HepG2 (cell line): ENCODE results near the gene BRIP1. TPM values are rescaled to one million over a fixed set of nuclear protein-coding genes. Genes with fewer than 3 reads are reported as not detected.
A peak's percentile ranks its signal among the peaks of the same experiment; 100 is the strongest.

Source experiments
- ATF7 ChIP-seq, 2 experiments: fragments of 450-650 bp in 1 of 2; sonication (generic) in 1 of 2; formaldehyde crosslinking in 1 of 2; IDR thresholded peaks; 2 replicates each; pipeline versions ENCODE4 v1.4.0 to v1.6.1; 2016 to 2020; ENCODE audit warnings: antibody characterized with exemption in 1 of 2, mild to moderate bottlenecking in 1 of 2, missing genetic modification reagents in 1 of 2
- BRF2 ChIP-seq: sonication (generic); formaldehyde crosslinking; IDR thresholded peaks from 2 replicates; pipeline ENCODE4 v1.8.1; 2022; ENCODE audit warnings: mild to moderate bottlenecking, missing genetic modification reagents
- CREB3 ChIP-seq: sonication (generic); formaldehyde crosslinking; IDR thresholded peaks from 2 replicates; pipeline ENCODE4 v1.5.0; 2020; ENCODE audit warnings: missing genetic modification reagents
- HOXD1 ChIP-seq: sonication (generic); formaldehyde crosslinking; IDR thresholded peaks from 2 replicates; pipeline ENCODE4 v1.5.0; 2020; ENCODE audit warnings: missing genetic modification reagents
- MED13 ChIP-seq: sonication (generic); formaldehyde crosslinking; IDR thresholded peaks from 2 replicates; pipeline ENCODE4 v1.5.0; 2020; ENCODE audit warnings: missing genetic modification reagents
- MTF2 ChIP-seq: sonication (generic); formaldehyde crosslinking; IDR thresholded peaks from 2 replicates; pipeline ENCODE4 v1.5.0; 2020; ENCODE audit warnings: missing genetic modification reagents, borderline replicate concordance
- SALL1 ChIP-seq: sonication (generic); formaldehyde crosslinking; IDR thresholded peaks from 2 replicates; pipeline ENCODE4 v1.8.0; 2022; ENCODE audit warnings: mild to moderate bottlenecking, missing genetic modification reagents
- SIN3B ChIP-seq: fragments of 150-350 bp; IDR thresholded peaks from 2 replicates; pipeline ENCODE4 v1.6.1; 2014; ENCODE audit warnings: low read length
- SKIL ChIP-seq: sonication (generic); formaldehyde crosslinking; IDR thresholded peaks from 2 replicates; pipeline ENCODE4 v1.8.0; 2022; ENCODE audit warnings: missing genetic modification reagents, mild to moderate bottlenecking, moderate library complexity, borderline replicate concordance
- SRF ChIP-seq: IDR thresholded peaks from 2 replicates; pipeline ENCODE4 v1.6.1; 2011; ENCODE audit warnings: mild to moderate bottlenecking, low read depth, low read length, moderate library complexity
- TBL1XR1 ChIP-seq: fragments of 150-350 bp; IDR thresholded peaks from 2 replicates; pipeline ENCODE4 v1.6.1; 2014; ENCODE audit warnings: borderline replicate concordance, low read length; ENCODE audit not compliant: partially characterized antibody
- THYN1 ChIP-seq: sonication (generic); formaldehyde crosslinking; IDR thresholded peaks from 2 replicates; pipeline ENCODE4 v1.8.1; 2023; ENCODE audit warnings: low read depth, mild to moderate bottlenecking, moderate library complexity, missing genetic modification reagents, borderline replicate concordance
- YEATS4 ChIP-seq: sonication (generic); formaldehyde crosslinking; IDR thresholded peaks from 2 replicates; pipeline ENCODE4 v1.4.0; 2020; ENCODE audit warnings: missing genetic modification reagents, borderline replicate concordance
- ZBTB7A ChIP-seq: sonication (generic); formaldehyde crosslinking; IDR thresholded peaks from 2 replicates; pipeline ENCODE4 v1.8.0; 2022; ENCODE audit warnings: mild to moderate bottlenecking, missing genetic modification reagents
- ZFX ChIP-seq: sonication (generic); formaldehyde crosslinking; IDR thresholded peaks from 2 replicates; pipeline ENCODE4 v1.4.0; 2020; ENCODE audit warnings: mild to moderate bottlenecking, low read depth, missing genetic modification reagents, moderate library complexity
- ZNF329 ChIP-seq: sonication (generic); formaldehyde crosslinking; IDR thresholded peaks from 2 replicates; pipeline ENCODE4 v1.9.0; 2021; ENCODE audit warnings: low read depth, mild to moderate bottlenecking, missing genetic modification reagents
- ZNF432 ChIP-seq: sonication (generic); formaldehyde crosslinking; IDR thresholded peaks from 2 replicates; pipeline ENCODE4 v1.5.0; 2020; ENCODE audit warnings: missing genetic modification reagents, mild to moderate bottlenecking, borderline replicate concordance
- ZNF556 ChIP-seq: sonication (generic); formaldehyde crosslinking; IDR thresholded peaks from 2 replicates; pipeline ENCODE4 v1.4.0; 2020; ENCODE audit warnings: mild to moderate bottlenecking, missing genetic modification reagents, borderline replicate concordance
- ZNF569 ChIP-seq: sonication (generic); formaldehyde crosslinking; IDR thresholded peaks from 2 replicates; pipeline ENCODE4 v1.5.0; 2020; ENCODE audit warnings: mild to moderate bottlenecking, missing genetic modification reagents, moderate library complexity, borderline replicate concordance
- ZSCAN30 ChIP-seq: sonication (generic); formaldehyde crosslinking; IDR thresholded peaks from 2 replicates; pipeline ENCODE4 v1.5.0; 2020; ENCODE audit warnings: mild to moderate bottlenecking, missing genetic modification reagents
- polyA plus RNA-seq, 8 experiments: library from polyadenylated mRNA; depleted of rRNA in 3 of 8; stranded (reverse) in 7 of 8; unstranded in 1 of 8; fragments of >200 nt; fragmentation: Illumina TruSeq in 4 of 8; extraction: Trizol in 4 of 8; gene quantifications; 2 replicates each; pipeline versions ENCODE4 v1.2.1 to v1.2.3, GENCODE V29; 2011 to 2016; ENCODE audit warnings: low read depth in 4 of 8, missing spikeins in 1 of 8, mixed read lengths in 1 of 8; ENCODE audit not compliant: insufficient read depth in 1 of 8
- total RNA-seq, 5 experiments: library from RNA; depleted of rRNA; stranded (reverse); fragments of >200 nt; fragmentation: Illumina TruSeq; extraction: Trizol; gene quantifications; 2 replicates each; pipeline ENCODE4 v1.2.3, GENCODE V29; 2016; ENCODE audit warnings: low read depth in 1 of 5
- TF ChIP-seq, protein P1 (sequence below): sonication (generic); formaldehyde crosslinking; IDR thresholded peaks from 2 replicates; pipeline ENCODE4 v1.4.0; 2020; ENCODE audit warnings: missing genetic modification reagents
- TF ChIP-seq, protein P2 (sequence below): sonication (generic); formaldehyde crosslinking; conservative IDR thresholded peaks from 2 replicates; pipeline ENCODE4 v1.8.1; 2023; ENCODE audit warnings: missing genetic modification reagents

Gene BRIP1
- total and polyA plus RNA-seq, 2 of the 13 experiments (the other 11 are each of a cell fraction or from before 2014, with no cell fraction given): 3.8 to 27.7 TPM

DNA sequence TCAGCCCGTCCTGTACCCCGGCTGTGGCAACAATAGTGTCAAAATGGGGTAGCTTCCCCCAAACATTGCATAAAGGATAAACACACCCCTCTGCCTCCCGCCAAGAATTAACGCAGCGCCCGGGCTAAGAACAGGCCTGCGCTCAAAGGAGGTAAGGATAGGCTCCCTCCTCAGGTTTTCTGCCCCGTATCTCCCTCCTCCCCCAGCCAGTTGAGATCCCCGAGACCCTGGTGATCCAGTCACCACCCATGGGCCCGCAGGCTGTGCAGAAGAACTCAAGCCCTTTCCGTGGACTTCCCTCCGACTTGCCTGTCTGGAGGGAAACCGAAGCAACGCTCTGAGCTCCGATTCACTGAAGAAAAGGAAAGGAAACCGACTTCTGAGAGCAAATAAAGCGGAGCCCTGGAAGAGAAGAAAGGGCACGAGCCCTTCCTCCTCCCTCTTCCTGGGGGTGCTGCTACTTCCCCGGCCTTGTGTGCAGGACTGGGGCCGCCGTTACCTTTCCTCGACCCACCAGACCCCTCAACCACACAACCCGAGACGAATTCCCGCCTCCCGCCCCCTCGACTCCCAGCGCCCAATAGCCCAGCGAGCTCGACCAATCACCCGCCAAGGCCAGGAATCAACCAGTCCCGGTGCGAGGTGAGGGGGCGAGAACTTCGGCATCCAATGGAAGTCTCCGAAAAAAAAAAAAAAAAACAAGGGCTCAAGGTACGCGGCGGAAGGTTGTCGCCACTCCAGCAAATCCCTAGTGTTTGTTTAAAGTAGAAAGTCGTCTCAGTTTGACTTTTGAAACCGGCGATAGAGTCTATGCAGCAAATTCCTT, at the start of gene BRIP1 (continued):
- TF ChIP-seq ZSCAN30 (CRISPR knock-in tag): no peak; the same call in 1 of the 2 replicates
- peak; percentile 89; the same call in 1 of the 2 replicates for TF ChIP-seq BRF2
- TF ChIP-seq SKIL: peak; percentile 49; the same call in 1 of the 2 replicates
- TF ChIP-seq YEATS4: no peak; the same call in 1 of the 2 replicates
- no peak for TF ChIP-seq ZNF329 (CRISPR knock-in tag)
- no peak; the same call in 1 of the 2 replicates for TF ChIP-seq CREB3
- TF ChIP-seq SIN3B: peak; percentile 89
- TF ChIP-seq, protein P1, sequence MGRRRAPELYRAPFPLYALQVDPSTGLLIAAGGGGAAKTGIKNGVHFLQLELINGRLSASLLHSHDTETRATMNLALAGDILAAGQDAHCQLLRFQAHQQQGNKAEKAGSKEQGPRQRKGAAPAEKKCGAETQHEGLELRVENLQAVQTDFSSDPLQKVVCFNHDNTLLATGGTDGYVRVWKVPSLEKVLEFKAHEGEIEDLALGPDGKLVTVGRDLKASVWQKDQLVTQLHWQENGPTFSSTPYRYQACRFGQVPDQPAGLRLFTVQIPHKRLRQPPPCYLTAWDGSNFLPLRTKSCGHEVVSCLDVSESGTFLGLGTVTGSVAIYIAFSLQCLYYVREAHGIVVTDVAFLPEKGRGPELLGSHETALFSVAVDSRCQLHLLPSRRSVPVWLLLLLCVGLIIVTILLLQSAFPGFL (CRISPR knock-in tag): no peak
- peak; percentile 94 for TF ChIP-seq ZFX
- TF ChIP-seq TBL1XR1: peak; percentile 22
- no peak for TF ChIP-seq ZNF432
- 0 out of 2 replicates have a peak, but pooled peaks have one; percentile 42 for TF ChIP-seq MED13 (CRISPR knock-in tag)
- TF ChIP-seq ZBTB7A: no peak
- no peak for TF ChIP-seq THYN1
- no peak for TF ChIP-seq MTF2 (CRISPR knock-in tag)
- no peak for TF ChIP-seq HOXD1 (CRISPR knock-in tag)
- peak; percentile 52; the same call in 1 of the 2 replicates for TF ChIP-seq ZNF556 (CRISPR knock-in tag)
- TF ChIP-seq SALL1 (CRISPR knock-in tag): peak; percentile 62
- no peak for TF ChIP-seq SRF
- TF ChIP-seq ATF7 (IDR thresholded peaks at IDR 0.05): no peak
- TF ChIP-seq ATF7 (CRISPR knock-in tag; IDR thresholded peaks at IDR 0.05): no peak
- TF ChIP-seq, protein P2, sequence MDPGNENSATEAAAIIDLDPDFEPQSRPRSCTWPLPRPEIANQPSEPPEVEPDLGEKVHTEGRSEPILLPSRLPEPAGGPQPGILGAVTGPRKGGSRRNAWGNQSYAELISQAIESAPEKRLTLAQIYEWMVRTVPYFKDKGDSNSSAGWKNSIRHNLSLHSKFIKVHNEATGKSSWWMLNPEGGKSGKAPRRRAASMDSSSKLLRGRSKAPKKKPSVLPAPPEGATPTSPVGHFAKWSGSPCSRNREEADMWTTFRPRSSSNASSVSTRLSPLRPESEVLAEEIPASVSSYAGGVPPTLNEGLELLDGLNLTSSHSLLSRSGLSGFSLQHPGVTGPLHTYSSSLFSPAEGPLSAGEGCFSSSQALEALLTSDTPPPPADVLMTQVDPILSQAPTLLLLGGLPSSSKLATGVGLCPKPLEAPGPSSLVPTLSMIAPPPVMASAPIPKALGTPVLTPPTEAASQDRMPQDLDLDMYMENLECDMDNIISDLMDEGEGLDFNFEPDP (CRISPR knock-in tag): no peak
- peak; percentile 95; the same call in 1 of the 2 replicates for TF ChIP-seq ZNF569
